ENCODE measurements around the gene AGBL4.

Gene AGBL4

DNA sequence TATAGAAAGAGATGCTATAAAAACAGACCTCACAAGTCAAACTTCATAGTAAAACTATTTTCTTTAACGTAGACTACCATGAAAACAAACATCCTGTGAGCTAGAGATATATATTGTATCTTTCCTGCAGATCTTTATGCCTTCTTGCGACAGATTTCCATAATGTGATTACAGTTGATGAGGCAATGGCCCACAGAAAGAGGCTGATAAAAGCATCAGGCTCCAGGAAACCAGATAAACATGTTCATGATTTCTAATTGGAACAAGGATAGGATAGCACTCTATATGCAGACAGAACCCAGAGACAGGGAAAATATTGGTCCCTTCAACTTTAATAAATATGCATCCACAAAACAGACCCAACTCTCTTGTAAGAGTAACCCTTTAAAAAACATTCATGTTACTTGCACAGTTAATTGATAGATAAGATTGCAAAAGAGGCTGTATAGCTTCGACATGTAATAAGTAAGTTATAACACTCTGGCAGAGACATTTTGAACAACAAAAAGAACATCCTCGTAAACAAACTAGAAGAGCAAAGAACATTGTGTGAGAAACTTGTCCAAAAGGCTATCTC is 329.4 kb downstream of the AGBL4 start:
- no peak for DNase-seq (ENCODE audit: low read depth in 2 of 2)

DNA sequence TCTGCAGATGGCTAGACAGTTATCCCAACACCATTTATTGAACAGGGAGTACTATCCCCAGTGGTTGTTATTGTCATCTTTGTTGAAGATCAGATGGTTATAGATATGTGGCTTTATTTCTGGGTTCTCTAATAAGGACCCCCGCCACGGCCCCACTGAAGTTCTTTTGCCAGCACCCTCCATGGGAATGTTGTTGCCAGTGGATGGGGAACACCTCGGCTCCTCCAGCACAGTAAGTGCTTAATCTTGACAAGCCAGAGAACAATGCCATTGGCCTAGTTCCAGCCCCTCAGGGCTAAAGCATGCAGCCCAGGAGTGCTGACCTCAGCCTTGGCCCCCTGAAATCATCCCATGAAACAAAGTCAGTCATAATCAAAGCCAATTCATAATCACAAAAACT is 337.6 kb downstream of the AGBL4 start:
- DNase-seq (ENCODE audit: low read depth in 2 of 2), result no peak

DNA sequence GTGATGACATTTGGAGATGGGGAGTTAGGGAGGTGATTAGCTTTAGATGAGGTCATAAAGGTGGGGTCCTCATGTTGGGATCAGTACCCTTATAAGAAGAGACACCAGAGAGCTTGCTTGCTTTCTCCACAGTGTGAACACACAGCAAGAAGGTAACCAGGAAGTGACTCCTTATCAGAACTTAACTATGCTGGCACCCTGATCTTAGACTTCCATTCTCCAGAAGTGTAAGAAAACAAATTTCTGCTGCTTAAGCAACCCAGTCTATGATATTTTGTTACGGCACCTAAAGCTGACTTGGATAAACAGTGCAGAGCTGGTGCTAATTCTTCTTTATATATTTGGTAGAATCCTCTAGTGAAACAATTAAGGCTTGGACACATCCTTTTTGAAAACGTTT is 346.0 kb downstream of the AGBL4 start:
- DNase-seq (ENCODE audit: low read depth in 2 of 2), result no peak

DNA sequence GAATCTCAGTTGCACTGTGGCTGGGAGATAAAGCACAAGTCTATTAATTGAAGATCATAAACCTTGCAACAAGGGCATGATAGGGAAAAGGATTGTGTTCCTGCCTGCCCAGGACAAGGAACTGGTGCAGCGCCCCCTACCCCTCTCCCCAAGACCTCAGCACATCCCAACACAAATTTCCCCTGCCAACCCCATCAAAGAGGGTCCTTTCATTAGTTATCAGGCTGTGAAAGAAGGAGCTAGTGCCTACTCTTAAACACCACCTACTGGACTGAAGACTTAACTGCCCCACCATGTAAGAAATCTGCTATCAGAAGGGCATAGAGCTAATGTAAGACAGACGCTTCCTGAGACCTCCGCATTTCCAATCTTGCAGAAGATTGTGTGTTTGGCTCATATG is 372.6 kb downstream of the AGBL4 start:
- no peak for DNase-seq (ENCODE audit: low read depth in 2 of 2)

DNA sequence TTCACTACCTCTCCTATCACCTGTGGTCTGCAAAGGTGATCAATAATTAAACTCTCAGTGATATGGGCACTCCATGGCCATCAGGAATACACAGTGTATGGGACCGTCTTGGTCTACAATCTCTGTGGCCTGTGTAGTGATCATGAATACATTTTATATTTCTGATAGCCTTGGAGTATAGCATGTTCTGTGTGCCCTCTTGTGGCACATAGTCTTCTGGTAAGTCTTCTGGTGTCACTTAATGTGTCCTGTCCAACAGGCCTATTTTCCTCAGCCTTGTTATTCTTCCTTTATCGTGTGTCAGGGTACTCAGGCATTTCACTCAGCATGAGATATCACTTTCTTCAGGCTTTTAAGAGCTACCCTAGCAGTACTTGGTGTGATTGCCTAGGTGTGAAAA is 393.6 kb downstream of the AGBL4 start:
- no peak for DNase-seq (ENCODE audit: low read depth in 2 of 2)

DNA sequence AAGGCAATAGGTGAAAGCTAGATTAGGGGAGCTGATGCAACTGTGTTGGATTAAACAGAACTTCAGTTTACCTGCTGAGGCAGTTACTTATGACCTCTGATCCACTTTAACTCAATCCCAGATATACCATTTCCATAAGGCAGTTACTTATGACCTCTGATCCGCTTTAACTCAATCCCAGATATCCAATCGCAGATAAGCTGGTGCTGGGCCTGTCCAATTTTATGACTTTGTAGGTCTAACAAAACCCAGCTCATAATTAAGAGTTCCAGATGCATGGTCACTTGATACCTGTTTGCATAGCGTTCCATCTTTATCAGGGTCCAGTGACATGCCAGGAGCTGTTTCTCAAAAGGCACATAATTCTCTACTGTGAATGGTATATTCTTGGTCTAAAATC is 396.0 kb downstream of the AGBL4 start:
- no peak for DNase-seq (ENCODE audit: low read depth in 2 of 2)

DNA sequence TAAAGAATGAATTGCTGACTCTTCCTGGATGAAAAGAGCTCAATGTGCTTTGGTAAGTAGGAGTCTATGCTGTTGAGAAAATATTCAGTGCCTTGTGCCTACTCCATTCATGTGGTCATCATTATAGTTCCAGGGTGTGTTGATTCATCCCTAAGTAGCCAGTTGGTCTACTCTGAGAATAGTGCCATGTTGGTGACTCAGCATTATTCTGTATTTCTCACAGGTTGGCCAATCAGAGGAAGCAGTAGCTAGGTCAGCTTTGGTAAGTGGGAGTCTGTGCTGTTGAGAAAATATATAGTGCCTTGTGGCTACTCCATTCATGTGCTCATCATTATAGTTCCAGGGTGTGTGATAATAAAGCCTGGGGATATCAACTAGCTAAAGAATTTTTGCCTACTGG is 397.3 kb downstream of the AGBL4 start:
- no peak for DNase-seq (ENCODE audit: low read depth in 2 of 2)

DNA sequence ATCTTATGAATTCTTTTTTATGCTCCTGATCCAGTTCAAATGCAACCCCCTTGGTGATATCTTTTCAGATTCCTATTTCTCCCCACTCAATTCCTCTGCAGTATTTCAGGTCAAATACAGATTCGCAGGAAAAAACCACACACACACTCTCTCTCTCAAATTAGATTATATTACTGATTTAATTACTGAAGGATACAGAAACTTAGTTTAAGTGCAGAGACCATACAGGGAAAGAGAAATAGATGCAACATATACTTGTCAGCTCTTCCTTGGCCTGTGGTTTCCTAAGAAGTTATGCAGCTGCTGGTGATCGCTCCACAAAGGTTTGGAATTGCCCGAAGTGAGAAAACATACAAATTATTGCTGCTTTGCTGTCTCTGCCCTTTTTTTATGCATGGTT is 400.9 kb downstream of the AGBL4 start:
- no peak for DNase-seq (ENCODE audit: low read depth in 2 of 2)

DNA sequence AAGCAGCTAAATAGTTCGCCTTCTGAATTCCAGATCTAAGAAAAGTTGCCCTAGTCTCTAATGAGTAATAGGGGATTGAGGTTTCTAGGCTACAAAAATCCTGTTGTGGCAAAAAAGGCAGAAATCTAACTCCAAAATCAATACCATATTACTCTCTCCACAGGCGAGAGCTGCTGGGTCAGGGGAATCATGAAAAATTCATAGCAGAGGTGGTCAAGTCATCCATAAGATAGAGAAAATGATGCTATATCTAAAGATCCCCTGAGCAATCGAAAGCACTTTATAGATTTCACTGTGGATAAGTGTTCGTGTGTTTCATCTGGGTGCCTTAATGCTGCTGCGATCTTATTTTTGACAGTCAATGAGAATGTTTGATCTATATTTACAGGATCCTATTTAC is 417.7 kb downstream of the AGBL4 start:
- no peak for DNase-seq (ENCODE audit: low read depth in 2 of 2)

DNA sequence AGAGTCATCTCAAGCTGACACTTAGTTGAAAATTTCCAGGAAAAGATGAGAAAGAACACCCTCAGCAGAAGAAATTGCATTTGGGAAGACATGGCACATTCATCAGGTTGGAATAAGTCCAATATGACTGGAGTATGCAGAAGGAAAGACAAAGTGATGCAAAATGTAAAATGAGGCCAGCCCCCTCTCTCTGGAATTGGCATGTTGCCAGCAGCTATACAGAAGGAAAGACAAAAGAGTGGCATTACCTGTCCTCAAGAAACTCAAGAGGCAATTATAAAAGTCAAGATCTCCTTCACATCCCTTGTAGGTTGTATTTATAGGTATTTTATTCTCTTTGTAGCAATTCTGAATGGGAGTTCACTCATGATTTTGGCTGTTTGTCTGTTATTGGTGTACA is 426.3 kb downstream of the AGBL4 start:
- no peak for DNase-seq (ENCODE audit: low read depth in 2 of 2)

DNA sequence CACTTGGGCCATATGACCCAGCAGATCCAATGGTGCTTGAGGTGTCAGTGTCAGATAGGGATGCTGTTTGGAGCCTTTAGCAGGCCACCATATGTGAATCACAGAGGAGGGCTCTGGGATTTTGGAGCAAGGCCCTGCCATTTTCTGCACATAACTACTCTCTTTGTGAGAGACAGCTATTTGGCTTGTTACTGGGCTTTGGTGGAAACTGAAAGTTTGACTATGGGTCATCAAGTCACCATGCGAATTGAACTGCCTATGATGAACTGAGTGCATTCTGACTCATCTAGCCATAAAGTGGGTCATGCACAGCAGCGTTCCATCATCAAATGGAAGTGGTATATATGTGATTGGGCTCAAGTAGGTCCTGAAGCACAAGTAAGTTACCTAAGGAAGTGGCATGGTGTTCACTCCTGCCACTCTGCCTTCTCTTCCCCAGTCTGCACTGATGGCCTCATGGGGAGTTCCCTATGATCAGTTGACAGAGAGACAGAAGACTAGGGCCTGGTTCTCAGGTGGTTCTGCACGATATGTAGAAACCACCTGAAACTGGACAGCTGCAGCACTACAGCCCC is 447.3 kb downstream of the AGBL4 start:
- DNase-seq (ENCODE audit: low read depth in 2 of 2), result no peak

DNA sequence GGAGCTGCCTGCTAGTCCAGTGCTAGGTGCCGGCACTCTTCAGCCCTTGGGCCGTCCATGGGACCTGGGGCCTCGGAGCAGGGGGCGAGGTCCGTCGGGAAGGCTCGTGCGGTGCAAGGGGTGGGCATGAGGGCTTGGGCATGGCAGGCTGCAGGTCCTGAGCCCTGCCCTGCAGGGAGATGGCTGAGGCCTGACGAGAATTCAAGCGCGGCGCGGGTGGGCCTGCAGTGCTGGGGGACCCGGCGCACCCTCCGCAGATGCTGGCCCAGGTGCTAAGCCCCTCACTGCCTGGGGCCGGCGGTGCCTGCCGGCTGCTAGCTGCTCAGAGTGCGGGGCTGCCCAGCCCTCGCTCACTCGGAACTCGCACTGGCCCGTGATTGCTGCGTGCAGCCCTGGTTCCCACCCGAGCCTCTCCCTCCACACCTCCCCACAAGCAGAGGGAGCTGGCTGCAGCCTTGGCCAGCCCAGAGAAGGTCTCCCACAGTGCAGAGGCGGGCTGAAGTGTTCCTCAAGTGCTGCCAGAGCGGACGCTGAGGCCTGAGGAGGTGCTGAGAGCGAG is 467.0 kb downstream of the AGBL4 start:
- no peak for DNase-seq (ENCODE audit: low read depth in 2 of 2)

DNA sequence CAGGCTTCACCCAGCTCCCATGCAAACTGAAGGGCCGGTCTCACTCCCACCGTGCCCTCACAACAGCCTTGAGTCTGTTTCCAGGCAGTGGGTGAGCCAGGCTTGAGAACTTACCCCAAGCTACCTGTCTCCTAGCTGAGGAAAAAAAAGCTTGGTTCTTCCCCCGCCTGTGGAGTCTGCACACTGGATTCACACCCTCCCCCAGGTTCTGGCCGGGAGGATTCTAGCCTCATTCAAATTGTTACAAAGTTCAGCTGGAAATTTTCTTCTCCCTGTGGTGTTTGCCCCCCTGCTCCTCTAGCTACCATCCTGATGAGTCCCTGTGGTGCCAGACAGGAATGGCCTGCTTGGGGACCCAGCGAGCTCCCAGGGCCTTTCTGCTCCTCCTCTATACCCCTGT is 471.7 kb downstream of the AGBL4 start:
- no peak for DNase-seq (ENCODE audit: low read depth in 2 of 2)

DNA sequence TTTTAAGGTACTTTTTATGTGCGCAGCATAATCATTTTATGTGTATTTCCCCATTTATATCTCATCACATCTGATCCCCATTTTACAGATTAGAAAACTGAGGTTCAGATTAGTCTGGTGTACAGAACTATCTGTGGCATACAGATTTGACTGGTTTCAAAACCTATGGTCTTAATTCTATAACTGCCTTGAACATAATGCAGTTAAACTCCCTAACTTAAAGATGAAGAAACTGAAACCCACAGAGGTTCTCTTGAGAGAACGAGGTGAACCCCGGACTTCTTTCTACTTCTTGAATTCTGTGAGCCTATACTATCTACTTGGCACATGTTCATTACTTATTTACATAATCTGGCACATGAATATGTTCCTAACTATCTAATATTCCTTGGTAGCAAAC is 479.1 kb downstream of the AGBL4 start:
- no peak for DNase-seq (ENCODE audit: low read depth in 2 of 2)

DNA sequence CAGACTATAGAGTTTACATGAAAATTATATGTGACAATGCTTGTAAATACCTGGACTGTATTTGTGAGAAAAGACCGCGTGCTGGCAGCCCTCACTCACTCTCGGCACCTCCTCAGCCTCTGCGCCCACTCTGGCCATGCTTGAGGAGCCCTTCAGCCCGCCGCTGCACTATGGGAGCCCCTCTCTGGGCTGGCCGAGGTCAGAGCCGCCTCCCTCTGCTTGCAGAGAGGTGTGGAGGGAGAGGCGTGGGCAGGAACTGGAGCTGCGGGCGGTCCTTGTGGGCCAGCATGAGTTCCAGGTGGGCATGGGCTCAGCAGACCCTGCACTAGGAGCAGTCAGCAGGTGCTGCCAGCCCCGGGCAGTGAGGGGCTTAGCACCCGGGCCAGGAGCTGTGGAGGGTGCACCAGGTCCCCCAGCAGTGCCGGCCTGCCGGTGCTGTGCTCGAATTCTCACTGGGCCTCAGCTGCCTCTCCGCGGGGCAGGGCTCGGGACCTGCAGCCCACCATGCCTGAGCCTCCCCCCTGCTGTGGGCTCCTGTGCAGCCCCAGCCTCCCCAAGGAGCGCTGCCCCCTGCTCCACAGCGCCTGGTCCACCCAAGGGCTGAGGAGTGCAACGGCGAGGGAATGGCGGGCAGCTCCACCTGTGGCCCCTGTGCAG is 482.5 kb downstream of the AGBL4 start:
- no peak for DNase-seq (ENCODE audit: low read depth in 2 of 2)

DNA sequence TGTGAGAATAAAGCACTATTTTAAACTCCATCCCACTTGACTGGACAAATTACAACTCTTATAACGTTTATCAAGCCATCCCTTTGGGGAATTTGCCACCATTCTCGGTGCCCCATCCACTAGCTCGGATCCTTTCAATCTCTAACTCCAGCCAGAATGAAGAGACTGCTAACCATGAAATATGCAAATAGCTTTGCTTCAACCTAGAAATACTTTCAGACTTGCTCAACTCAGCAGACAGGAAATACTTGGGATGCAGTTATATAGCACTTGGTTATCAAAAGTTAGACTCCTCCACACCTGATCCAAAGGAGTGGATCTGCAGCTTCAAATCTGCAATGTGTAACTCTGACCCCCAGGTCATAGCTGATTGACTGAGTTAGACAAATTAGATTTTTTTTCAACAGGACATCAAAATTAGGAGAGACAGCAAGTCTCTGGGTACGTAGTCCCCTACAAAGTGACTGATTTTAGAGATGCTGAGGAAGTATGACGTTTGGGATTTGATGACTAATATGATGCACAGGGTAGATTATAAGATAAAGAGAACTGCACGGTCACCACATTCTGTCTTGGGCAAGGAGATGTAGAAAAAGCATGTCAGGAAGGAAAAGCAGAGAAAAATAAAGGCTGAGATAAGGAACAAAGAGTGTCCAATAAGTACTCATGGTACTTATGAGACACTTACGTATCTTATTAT is 496.0 kb downstream of the AGBL4 start:
- no peak for DNase-seq (ENCODE audit: low read depth in 2 of 2)

DNA sequence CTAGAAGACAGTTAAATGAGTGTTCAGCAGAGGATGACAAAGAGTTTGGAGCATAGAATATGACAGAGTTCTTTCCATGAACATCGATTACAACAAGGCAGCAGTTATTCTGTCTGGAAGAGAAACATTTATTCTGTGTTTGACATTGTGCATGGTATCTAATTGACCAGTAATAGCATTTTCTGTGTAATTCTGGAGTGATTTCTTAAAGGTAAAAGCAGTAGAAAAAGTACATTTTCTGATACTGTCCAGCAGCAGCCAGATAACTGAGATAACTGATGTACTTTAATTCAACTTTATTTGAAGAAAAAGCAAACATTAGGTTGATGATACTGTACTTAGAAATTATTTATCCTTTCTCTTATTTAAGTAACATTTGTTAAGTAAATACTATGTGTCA is 497.1 kb downstream of the AGBL4 start:
- no peak for DNase-seq (ENCODE audit: low read depth in 2 of 2)

DNA sequence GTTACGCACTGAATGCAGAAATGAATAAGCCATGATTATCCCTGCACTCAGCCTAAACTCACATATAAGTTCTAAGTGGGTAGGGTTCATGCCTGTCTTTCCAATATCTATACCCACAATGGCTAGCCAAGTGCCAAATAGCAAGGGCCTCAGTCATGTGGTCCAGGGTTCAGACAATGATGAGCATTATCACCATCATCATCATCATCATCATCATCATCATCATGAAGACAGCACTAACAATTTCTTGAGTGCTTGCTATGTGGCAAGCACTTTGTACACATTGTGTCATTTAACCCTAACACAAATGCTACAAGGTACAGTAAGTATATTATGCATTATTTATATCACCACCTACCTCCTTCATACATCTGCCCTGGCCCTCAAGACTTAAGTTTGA is 500.0 kb downstream of the AGBL4 start:
- no peak for DNase-seq (ENCODE audit: low read depth in 2 of 2)

DNA sequence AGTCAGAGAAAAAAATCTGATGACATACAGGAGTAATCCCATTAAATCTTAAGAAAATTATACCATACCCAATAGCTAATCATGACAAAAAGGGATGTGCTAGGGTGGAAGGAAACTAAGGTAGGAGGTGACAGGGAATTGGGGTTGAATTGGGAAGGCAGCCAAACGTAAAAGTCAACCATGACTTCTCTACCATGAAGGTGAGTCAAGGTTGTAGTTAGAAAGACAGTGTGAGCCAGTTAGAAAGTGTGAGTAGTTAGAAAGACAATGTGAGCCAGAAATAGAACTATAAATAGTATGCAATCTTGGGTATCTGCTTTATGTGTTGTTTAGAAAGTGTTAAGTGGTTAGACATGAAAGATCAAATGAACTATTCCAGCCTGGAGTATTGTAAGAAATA is 556.8 kb downstream of the AGBL4 start:
- DNase-seq (ENCODE audit: low read depth in 2 of 2), result no peak

DNA sequence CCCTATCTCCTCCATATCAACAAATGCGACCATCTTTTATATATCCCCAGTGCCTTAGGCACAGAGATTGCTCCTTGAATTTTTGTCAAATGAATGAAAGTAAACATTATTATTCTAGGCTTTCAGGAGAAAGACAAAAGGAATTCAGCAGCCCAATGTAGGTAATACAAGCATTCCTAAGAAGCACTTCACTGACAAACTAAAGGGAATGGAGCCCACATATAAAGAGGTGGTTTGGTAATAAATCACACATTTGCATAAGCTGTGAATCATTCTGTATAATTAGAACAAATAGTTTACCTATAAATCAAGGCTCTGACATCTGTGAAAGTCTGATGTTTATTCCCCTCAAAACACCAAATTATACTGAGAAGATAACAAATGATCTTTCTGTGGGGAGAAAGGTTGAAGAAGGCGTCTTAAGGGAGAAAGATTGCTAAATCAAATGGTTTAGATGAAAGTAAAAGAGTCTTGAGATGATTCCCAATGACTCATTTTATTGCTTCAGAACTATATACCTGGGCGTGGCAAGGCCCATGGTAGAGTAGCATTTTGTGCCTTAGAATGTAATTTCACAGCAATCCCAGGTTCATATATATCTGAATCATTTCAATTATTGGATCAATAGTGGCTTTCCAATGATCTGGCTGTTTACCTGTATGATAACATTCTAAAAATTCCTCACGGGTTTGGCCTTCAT is 558.1 kb downstream of the AGBL4 start:
- no peak for DNase-seq (ENCODE audit: low read depth in 2 of 2)

DNA sequence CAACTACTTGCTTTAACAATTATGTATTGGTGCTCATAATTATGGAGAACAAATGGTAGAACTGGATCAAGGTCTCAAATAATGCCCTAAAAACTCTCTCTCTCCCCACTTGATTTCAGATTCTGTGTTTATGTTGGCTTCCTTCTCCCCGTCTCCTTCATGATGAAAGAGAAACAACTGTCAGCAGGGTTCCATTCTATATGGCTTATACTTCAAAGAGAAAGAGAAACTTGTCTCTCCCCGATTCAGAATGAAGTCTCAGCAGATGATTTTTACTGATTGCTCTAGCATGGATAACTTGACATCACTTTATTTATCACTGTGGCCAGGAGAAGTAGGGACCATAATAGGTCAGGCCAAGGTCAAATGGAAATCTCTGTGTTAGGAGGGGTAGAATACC is 575.6 kb downstream of the AGBL4 start:
- no peak for DNase-seq (ENCODE audit: low read depth in 2 of 2)

DNA sequence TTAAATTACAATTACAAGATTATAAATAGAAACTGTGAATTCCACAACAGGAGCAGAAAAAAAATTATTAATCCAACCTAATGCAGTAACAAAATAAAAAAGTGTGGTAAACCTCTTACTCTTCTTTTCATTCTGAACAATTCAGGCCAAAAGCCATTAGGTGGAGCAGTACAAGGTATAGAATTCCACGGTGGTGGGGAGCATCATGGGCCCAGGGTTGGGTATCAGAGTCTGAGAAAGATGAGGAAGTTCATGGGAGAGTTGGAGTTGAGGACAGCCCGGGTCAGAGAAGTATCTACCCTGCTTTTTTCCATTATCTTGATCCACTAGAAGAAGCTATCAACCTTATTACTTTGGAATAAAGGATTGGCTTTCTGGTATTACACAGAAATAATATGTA is 586.9 kb downstream of the AGBL4 start:
- no peak for DNase-seq (ENCODE audit: low read depth in 2 of 2)
